ENCODE results near the gene NR1D2.

The NR1D2 gene

DNA sequence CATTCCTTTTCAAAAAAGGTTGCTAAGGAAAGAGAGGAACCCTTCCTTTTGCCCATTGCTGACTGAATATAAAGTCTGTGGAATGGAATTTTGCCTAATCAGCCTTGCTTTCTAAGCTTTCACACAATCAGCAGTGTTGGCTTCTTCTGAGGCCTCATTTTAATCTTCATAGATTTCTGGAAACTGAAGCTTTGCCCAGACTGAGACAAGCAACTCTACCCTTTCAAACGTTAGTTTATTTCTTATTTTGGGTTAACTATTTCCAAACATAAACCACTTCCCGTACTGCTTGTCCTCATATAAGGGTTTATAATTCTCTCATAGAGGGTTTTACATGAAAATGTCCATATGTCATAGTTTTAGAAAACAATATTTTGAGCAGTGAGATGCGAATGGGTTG is 82.9 kb downstream of the NR1D2 start:
- H3K4me3 ChIP-seq (ENCODE audit: low read depth, low read length), result no peak overlapping the region
- no peak for DNase-seq (ENCODE audit: low read depth)
- TF ChIP-seq, protein P1, sequence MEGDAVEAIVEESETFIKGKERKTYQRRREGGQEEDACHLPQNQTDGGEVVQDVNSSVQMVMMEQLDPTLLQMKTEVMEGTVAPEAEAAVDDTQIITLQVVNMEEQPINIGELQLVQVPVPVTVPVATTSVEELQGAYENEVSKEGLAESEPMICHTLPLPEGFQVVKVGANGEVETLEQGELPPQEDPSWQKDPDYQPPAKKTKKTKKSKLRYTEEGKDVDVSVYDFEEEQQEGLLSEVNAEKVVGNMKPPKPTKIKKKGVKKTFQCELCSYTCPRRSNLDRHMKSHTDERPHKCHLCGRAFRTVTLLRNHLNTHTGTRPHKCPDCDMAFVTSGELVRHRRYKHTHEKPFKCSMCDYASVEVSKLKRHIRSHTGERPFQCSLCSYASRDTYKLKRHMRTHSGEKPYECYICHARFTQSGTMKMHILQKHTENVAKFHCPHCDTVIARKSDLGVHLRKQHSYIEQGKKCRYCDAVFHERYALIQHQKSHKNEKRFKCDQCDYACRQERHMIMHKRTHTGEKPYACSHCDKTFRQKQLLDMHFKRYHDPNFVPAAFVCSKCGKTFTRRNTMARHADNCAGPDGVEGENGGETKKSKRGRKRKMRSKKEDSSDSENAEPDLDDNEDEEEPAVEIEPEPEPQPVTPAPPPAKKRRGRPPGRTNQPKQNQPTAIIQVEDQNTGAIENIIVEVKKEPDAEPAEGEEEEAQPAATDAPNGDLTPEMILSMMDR (IDR thresholded peaks at IDR 0.05; ENCODE audit: insufficient read depth, low read depth, low read length, missing control alignments), result no peak

Measured in GM12865 (cell line).